Measurements from ENCODE around the gene PLD1.
"Not testable (repeated sequence)": the region's sequence is repeated elsewhere in the genome, so short reads cannot be mapped to it uniquely, and the experiment has no call there.

PLD1 gene

DNA sequence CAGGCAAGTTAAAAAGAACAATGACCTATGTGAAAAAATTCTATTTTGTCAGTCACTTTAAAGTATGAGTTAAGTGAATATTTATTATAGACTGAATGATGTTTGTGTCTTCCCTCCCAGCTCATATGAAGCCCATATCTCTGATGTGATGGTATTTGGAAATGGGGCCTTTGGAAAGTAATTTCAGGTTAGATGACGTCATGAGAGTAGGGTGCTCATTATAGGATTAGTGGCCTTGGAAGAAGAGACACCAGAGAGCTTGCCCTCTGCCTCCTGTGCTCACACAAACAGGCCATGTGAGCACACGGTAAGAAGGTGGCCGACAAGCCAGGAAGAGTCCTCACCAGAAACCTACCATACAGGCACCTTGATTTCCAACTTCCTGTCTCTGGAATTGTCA lies 211.3 kb downstream of the PLD1 start:
- DNase-seq = no peak

- no peak for DNase-seq
Observed at GRCh38 chr3:171592786-171593185, 217.5 kb downstream of the PLD1 start.

GRCh38 chr3:171591070-171591469 lies 219.2 kb downstream of the PLD1 start:
- no peak for DNase-seq

GRCh38 chr3:171586274-171586673 lies 224.0 kb downstream of the PLD1 start:
- DNase-seq = no peak

DNA sequence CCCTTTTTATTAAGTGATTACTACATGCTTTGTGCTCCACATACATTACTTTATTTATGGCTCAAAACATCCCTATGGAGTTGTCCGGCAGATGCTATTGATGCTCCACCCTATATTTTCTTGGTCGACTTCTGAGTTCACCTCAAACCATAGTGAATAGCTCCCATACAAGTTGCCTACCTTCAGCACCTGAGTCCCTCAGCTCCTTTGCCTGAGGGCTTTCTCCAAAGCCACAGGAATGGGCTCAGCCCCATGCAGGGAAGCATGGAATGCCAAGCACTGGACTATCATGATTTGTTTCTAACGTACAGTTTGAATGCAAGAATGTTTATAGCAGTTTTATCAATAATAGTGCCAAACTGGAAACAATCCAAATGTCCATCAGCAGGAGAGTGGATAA lies 225.2 kb downstream of the PLD1 start:
- no peak for DNase-seq

DNA sequence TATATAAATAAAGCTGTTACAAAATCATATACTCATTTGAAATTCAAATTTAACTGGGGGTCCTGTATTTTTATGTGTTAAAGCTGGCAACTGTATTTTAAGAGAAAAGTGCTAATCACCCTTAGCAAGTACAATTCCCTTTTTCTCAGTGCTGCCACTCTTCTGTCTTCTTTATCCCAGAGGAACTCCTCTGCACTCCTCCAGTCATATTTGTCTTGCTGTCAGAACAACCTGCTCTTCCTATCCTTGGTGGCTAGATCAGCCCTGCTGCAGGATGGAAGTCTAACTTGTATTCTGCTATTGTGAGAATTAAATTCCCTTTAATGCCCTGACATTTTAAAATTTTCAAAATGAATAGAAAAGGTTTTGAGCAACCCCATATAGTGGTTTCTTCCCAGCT lies 226.2 kb downstream of the PLD1 start:
- no peak for DNase-seq

DNA sequence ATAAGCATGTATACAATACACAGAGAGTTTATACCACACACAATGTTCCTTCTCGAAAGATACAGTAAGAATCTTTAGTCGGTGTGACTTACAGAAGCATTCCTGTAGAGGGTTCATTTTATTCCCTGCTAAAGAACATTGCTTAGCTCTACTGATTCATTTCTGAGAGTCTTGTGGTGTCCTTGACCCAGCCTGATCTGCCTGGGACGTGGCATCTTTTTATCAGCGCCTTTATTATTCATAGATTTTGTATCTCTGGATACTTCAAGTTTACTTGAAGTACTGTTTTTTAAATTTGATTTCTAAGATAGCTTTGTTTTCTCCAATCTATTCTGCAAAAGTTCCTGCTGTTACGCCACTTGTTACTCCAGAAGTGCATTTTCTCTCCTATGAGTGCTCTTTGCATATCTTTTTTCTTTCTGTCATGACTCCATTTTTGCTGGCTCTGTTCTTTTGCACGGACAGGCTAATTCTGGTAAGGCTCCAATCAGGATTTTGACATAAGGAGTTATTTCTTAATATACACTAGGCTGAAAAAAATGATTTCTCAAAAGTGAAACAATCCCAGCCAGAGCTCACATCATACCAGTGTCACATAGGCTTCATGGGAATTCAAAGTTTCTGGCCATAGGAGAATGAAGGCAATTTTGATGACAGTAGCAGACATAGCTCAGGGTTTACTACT lies 235.6 kb downstream of the PLD1 start:
- no peak for DNase-seq

DNA sequence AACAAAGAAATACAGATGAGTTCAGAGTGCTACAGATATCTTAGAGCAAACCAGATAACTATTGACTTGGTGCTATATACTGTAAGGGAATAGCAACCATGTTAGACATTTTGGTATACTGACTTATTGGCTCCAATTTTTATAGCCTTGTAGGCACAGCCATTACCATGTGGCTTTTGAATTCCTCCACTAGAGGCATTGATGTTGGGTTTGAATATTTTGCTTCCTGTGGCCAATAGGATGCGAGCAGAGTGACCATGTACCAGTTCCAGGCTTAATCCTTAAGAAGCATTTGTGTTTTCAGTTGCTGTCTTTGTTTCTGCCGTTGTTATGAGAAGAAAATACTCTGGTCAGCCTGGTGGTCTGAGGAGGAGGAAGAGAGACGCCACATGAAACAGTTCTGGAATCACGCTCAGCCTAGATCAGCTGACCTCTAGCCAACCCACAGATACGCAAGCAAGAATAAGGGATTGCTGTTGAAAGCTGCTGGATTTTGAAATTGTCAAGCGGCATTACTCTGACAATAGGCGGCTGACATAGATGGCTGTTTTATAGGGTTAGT lies 240.6 kb downstream of the PLD1 start:
- no peak for DNase-seq

GRCh38 chr3:171568766-171569165 lies 241.5 kb downstream of the PLD1 start:
- DNase-seq = no peak

DNA sequence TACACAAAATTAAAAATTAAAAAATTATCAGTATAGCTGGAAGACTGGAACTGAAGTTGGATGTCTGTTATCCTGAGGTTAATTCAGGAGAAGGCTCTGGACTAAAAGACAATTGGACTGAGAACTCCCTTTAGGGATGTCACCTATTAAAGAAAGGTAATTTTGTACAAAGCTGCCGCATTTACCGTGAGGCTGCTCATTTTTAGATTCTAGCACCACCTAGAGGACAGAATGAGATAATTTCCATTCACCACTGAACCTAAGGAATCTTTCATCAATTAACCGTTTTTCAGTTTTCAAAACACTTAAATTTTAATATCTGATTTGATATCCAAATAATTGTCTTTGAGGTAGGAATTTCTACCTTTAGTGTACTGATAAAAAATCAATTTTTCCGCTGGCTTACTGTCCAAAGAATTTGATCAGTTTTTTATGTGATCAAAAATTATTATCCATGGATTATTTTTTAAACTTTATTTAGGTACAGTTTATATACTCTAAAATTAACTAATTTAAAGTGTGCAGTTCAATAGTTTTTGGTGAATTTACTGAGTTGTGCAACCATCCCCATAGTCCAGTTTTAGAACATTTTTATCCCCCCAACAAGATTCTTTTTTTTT lies 243.4 kb downstream of the PLD1 start:
- no peak for DNase-seq

- DNase-seq = no peak
Observed at GRCh38 chr3:171565481-171566058, 244.7 kb downstream of the PLD1 start.

DNA sequence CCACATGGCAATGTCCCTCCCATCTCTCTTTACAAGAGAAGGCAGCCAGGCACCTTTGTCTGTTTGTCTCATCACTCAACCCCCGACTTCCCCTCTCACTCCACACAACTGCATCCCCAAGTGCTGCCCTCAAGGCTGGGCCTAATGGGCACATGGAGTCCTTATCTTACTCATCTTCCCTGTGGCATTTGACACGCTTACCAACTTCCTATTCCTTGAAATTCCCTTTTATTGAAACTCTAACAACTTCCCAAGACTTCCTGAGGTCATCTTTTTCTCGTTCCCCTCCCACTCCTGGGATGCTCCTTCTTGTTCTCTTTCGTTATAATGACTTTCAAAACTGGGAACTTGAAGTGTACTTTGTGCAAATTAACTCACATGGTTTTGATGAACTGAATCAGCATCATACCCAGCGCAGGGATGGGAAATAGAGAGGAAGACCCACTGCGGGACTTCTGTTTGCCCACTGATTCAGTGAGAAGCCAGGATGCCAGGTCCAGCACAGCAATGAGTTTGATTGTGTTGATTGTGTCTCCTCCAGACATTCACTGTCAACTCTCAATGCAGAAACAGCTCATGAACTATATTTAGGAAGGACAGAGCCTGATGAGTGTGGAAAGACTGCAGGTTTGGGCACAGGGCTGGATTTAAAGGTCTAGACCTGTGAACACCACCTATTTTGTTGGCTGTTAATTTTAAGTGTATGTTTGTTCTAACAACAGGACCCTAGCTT lies 245.4 kb downstream of the PLD1 start:
- DNase-seq = no peak

DNA sequence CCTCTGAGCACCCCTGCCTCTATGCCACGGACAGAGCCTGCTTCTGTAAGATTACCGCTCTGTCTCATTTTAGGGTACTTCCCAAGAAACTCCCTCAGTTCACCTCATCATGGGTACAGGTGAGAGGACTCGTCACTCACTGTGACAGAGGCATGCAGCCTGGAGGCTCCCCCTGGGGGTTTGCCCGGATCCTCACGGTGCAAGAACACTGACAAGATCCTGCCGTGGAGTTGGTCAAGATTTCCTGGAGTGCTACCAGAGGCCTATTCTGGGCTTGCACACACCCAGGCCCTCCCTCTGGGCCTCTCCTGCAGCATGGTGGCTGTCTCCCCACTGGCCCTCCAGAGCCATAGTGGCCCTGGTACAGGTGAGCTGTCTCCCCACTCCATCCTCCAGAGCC lies 247.0 kb downstream of the PLD1 start:
- no peak for DNase-seq

DNA sequence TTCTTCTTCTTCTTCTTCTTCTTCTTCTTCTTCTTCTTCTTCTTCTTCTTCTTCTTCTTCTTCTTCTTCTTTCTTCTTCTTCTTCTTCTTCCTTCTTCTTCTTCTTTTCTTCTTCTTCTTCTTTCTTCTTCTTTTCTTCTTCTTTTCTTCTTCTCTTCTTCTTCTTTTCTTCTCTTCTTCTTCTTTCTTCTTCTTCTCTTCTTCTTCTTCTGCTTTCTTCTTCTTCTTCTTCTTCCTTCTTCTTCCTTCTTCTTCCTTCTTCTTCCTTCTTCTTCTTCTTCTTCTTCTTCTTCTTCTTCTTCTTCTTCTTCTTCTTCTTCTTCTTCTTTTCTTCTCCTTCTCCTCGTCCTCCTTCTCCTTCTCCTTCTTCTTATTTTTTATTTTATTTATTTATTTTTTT lies 247.8 kb downstream of the PLD1 start:
- not testable (repeated sequence) for DNase-seq

- no peak for DNase-seq
Observed at GRCh38 chr3:171561596-171562323, 248.5 kb downstream of the PLD1 start.

- DNase-seq = no peak
Observed at GRCh38 chr3:171559586-171559985, 250.7 kb downstream of the PLD1 start.

DNA sequence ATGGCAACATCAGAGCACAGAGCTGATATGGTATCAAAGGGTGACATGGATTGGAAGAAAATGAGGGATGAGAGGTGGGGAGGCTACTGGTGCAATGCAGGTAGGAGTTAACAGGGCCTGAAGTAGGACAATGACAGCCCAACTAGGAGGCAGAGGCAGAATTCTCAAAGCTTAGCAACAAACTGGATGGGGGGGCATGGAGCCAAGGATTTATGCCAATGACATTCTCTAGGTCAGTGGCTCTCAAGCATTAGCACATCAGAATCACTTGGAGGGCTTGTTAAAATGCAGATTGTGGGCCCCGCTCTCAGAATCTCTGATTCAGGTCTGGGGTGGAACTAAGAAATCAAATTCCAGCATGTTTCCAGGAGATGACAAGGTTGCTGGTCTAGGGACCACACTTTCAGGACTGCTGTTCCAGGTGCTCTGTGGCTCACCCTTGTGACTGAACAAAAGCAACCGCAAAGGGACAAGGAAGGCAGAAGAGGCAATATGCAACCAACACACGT lies 252.0 kb downstream of the PLD1 start:
- DNase-seq = no peak

DNA sequence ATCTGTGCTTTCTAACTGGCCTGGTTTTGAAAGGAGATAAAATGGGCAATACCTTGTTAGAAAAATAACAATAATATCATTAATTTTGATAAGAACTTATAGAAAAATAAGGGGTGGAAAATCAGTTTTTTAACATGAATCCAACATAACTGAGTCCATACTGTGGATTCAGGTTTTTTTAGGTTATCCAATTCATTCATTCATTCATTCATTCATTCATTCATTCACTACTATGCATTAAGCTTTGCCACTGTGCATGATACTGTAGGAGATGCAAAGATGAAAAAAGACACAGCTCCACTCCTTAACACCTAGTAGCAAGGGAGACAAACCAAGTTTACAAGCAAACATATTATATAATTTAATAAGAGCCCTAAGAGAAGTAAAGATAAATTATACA lies 253.1 kb downstream of the PLD1 start:
- DNase-seq = no peak

DNA sequence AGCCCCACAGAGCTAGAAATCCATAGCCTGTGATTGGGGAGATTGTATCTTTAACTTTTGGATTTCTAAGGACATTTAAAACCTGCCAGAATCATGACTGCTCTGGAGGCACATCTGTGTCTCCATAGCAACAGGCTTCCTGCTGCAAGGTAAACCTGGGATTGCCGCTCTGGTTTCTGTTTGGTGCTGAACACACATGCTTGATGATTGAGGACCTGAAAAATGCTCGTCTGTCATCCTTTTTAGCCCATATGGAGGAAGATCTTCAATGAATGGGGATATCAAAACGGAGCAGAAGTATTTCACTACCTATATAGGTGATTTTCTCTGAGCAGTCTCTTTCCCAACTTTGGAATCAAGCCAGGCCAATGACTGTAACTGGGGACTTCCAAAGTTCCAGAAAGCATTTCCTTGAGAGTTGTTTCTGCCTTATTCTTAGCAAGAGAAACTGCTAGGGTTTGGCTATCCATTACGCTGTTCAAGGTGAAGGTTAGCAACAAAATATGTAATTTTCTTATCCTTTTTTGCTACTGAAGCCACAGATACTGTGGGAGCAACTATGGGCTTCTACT lies 253.6 kb downstream of the PLD1 start:
- DNase-seq = no peak

DNA sequence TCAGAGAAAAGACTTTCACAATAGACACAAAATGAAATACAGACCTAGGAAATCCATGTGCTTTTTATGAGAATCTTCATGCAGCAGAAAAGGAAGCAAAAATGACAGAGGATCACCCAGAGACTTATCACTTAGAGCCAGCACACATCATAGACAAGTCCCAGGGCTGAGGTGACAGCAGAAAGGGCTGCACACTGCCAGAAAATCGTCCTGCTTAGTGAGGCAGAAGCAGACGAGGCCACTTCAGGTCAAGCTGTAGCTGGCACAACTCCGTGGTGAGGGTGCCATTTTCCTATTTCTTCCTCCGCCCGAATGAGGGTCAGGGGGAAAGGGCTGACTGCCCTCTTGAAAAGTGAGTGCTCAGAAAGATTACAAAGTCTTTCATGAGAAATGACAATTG lies 254.1 kb downstream of the PLD1 start:
- no peak for DNase-seq

- DNase-seq = no peak
Observed at GRCh38 chr3:171553086-171553485, 257.2 kb downstream of the PLD1 start.

- DNase-seq = no peak
Observed at GRCh38 chr3:171552531-171552930, 257.8 kb downstream of the PLD1 start.
